Measurements from ENCODE around the gene TRMT1.
"Not testable (repeated sequence)": the region's sequence is repeated elsewhere in the genome, so short reads cannot be mapped to it uniquely, and the experiment has no call there.

TRMT1 gene

GRCh38 chr19:13116282-13117175, at the start of gene TRMT1:
TRMT1 (minus strand) TSS chr19:13116740; CDS start chr19:13116399, 341 bp downstream.
- no peak for FAIRE-seq

GRCh38 chr19:13166151-13166550, 49.6 kb upstream of the TRMT1 start:
- not testable (repeated sequence) for FAIRE-seq

GRCh38 chr19:13165162-13165997, 48.8 kb upstream of the TRMT1 start:
- FAIRE-seq: no peak

- no peak for FAIRE-seq
Measured at GRCh38 chr19:13164343-13165161, 48.0 kb upstream of the TRMT1 start.

GRCh38 chr19:13163609-13164342, 47.2 kb upstream of the TRMT1 start:
- FAIRE-seq: no peak

- no peak for FAIRE-seq
Measured at GRCh38 chr19:13162724-13163608, 46.4 kb upstream of the TRMT1 start.

- FAIRE-seq: no peak
Measured at GRCh38 chr19:13160557-13160956, 44.0 kb upstream of the TRMT1 start.

- FAIRE-seq: no peak
Measured at GRCh38 chr19:13159713-13160112, 43.2 kb upstream of the TRMT1 start.

GRCh38 chr19:13155472-13156359, 39.2 kb upstream of the TRMT1 start:
- no peak for FAIRE-seq

- FAIRE-seq: no peak
Measured at GRCh38 chr19:13154911-13155471, 38.5 kb upstream of the TRMT1 start.

- FAIRE-seq: no peak
Measured at GRCh38 chr19:13154241-13154778, 37.8 kb upstream of the TRMT1 start.

- no peak for FAIRE-seq
Measured at GRCh38 chr19:13153569-13154240, 37.2 kb upstream of the TRMT1 start.

- FAIRE-seq: no peak
Measured at GRCh38 chr19:13152974-13153568, 36.5 kb upstream of the TRMT1 start.

GRCh38 chr19:13152356-13152973, 35.9 kb upstream of the TRMT1 start:
- no peak for FAIRE-seq

GRCh38 chr19:13151605-13152355, 35.2 kb upstream of the TRMT1 start:
- FAIRE-seq: no peak

GRCh38 chr19:13150931-13151604, 34.5 kb upstream of the TRMT1 start:
- no peak for FAIRE-seq
